OCI-LY3 (cell line): ENCODE data around the gene IL1RAP.

Experiments
- H2AFZ ChIP-seq: fragments of 200-600, 300-600 bp; shearing (Covaris generic); 2 replicates; pipeline ENCODE4 v1.6.0; 2014; ENCODE audit warnings: antibody characterized with exemption, low read depth, low read length
- H3K27ac ChIP-seq: fragments of 200-600, 300-600 bp; sonication (generic); 2 replicates; pipeline ENCODE4 v1.5.1; 2014; ENCODE audit warnings: mild to moderate bottlenecking, low read length, moderate library complexity, mixed read lengths
- H3K27me3 ChIP-seq: fragments of 200-600, 300-600 bp; sonication (generic); 2 replicates; pipeline ENCODE4 v1.6.1; 2014; ENCODE audit warnings: low read depth, low read length, mixed read lengths
- H3K36me3 ChIP-seq: fragments of 200-600, 300-600 bp; sonication (generic); replicated peaks from 2 replicates; pipeline ENCODE3; 2014; ENCODE audit warnings: low read depth, low read length, mixed read lengths
- H3K4me1 ChIP-seq: fragments of 300-600, 200-600 bp; sonication (generic); 2 replicates; pipeline ENCODE4 v1.6.1; 2014; ENCODE audit warnings: low read length, mixed read lengths
- H3K4me2 ChIP-seq: fragments of 200-600, 300-600 bp; sonication (generic); 2 replicates; pipeline ENCODE4 v1.6.1; 2014; ENCODE audit warnings: low read length, mixed read lengths
- H3K4me3 ChIP-seq: fragments of 300-600, 200-600 bp; sonication (generic); 2 replicates; pipeline ENCODE4 v1.5.1; 2014; ENCODE audit warnings: antibody characterized with exemption, mild to moderate bottlenecking, low read length, moderate library complexity
- H3K79me2 ChIP-seq: fragments of 300-600, 200-600 bp; shearing (Covaris generic); 2 replicates; pipeline ENCODE4 v1.6.1; 2014; ENCODE audit warnings: mild to moderate bottlenecking, low read length, mixed read lengths
- H3K9ac ChIP-seq: fragments of 300-600, 200-600 bp; shearing (Covaris generic); 2 replicates; pipeline ENCODE4 v1.6.0; 2014; ENCODE audit warnings: mild to moderate bottlenecking, low read length, moderate library complexity
- H3K9me3 ChIP-seq: fragments of 200-600, 300-600 bp; shearing (Covaris generic); 2 replicates; pipeline ENCODE4 v1.6.1; 2014; ENCODE audit warnings: low read length, mixed read lengths; ENCODE audit not compliant: insufficient read depth
- H4K20me1 ChIP-seq: fragments of 200-600, 300-600 bp; sonication (generic); 2 replicates; pipeline ENCODE4 v1.6.1; 2016; ENCODE audit warnings: low read length, mixed read lengths; ENCODE audit not compliant: insufficient read depth
- CTCF ChIP-seq: fragments of 200-600, 300-600 bp; sonication (generic); IDR thresholded peaks from 2 replicates; pipeline ENCODE4 v1.5.1; 2014; ENCODE audit warnings: antibody characterized with exemption, low read length, low read depth
- EZH2phosphoT487 ChIP-seq: fragments of 200-600 bp; shearing (Covaris generic); IDR thresholded peaks from 2 replicates; pipeline ENCODE4 v1.6.1; 2018; ENCODE audit warnings: antibody characterized with exemption, mixed run types, low read depth

The IL1RAP gene

DNA sequence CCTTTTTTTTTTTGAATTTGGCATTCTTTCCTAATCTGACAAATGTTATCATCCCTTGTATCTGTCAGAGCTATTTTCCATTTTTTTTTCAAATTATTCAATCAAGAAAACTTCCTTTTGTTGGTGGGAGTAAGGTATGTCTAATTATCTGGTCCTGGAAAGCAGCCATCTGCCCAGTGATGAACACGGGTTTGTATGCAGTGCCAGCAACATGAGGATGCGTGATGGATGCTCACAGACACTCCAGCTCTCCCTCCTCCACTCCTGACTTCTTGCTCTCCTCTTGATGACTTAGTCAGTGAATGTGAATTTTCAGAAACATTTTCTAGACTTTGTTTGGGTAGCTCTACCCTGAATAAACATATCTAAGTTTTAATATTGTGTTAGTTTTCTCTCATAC lies 79.2 kb downstream of the IL1RAP start:
- Histone ChIP-seq H3K4me3 (no peak overlapping the region), H2AFZ (no peak overlapping the region), H3K4me2 (no peak overlapping the region), H3K27me3 (no peaks in the 10 kb centered on the region), H3K9me3 (no peaks in the 10 kb centered on the region), H4K20me1 (no peaks in the 10 kb centered on the region), H3K36me3 (no peaks in the 10 kb centered on the region), H3K4me1 (no peaks in the 10 kb centered on the region), H3K27ac (no peak overlapping the region), H3K79me2 (no peaks in the 10 kb centered on the region), H3K9ac (no peak overlapping the region)
- TF ChIP-seq CTCF, result no peak
- TF ChIP-seq EZH2phosphoT487, result no peak

DNA sequence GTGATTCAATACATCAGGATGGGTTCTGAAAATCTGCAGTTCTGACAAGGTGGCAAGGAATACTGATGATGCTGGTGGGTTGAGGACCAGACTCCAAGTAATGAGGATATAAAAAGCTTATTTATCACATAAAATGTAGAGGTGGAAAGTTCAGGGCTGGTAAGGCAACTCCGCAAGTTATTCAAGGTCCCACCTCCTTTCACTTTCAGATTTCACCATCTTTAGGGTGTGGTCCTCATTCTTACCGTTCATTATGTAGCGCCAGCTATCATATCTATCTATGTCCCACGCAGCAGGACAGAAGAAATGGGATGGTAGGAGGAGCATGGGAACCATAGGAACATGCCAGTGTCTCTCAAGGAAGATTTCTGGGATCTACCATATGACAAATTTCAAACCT lies 80.3 kb downstream of the IL1RAP start:
- no peaks in the 10 kb centered on the region for H4K20me1 ChIP-seq
- H3K79me2 ChIP-seq, result no peaks in the 10 kb centered on the region
- TF ChIP-seq CTCF (no peak), EZH2phosphoT487 (no peak)
- no peaks in the 10 kb centered on the region for H3K36me3 ChIP-seq
- no peak overlapping the region for H3K27ac ChIP-seq
- H3K4me2 ChIP-seq, result no peak overlapping the region
- H3K4me3 ChIP-seq, result no peak overlapping the region
- H3K4me1 ChIP-seq, result no peaks in the 10 kb centered on the region
- H3K27me3 ChIP-seq, result no peaks in the 10 kb centered on the region
- H3K9me3 ChIP-seq, result no peaks in the 10 kb centered on the region
- H3K9ac ChIP-seq, result no peak overlapping the region
- no peak overlapping the region for H2AFZ ChIP-seq

DNA sequence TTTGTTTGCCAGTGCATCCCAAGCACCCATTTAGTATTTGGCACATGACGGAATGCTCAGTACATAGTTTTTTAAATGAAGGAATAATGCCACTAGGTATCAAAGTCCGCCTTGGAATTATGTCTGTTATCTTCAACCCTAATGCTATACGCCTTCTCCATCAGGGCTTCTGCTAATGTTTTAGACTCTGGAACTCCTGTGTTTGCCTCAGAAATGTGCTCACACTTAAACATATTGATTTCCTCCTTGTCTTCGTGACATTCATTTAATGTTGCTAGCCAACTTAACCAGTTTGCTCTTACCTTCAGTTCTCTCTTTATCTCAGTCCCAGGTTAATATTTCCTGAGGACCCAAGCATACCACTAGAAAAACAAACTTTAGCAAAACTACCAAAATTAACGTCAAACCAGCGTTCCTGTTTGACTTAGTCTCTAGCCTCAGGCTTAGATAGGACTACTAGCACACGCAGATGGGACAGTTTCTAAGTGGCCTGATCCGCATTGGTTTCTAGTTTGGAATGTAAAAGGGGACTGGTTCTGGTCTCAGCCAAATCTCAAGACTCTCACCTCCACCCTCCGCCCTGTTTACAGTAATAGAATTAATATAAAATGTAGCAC lies 81.4 kb downstream of the IL1RAP start:
- Histone ChIP-seq H3K9ac (no peak overlapping the region), H3K79me2 (no peaks in the 10 kb centered on the region), H3K27me3 (no peaks in the 10 kb centered on the region), H2AFZ (no peak overlapping the region), H3K4me3 (no peak overlapping the region), H3K27ac (no peak overlapping the region), H3K4me1 (no peaks in the 10 kb centered on the region), H3K36me3 (no peaks in the 10 kb centered on the region), H3K4me2 (no peak overlapping the region), H3K9me3 (no peaks in the 10 kb centered on the region), H4K20me1 (no peaks in the 10 kb centered on the region)
- TF ChIP-seq EZH2phosphoT487 (no peak), CTCF (no peak)

- TF ChIP-seq CTCF, result no peak
- no peak for TF ChIP-seq EZH2phosphoT487
- H3K4me1 ChIP-seq, result no peaks in the 10 kb centered on the region
- H3K27me3 ChIP-seq, result no peaks in the 10 kb centered on the region
- no peak overlapping the region for H2AFZ ChIP-seq
- no peak overlapping the region for H3K27ac ChIP-seq
- H3K4me3 ChIP-seq, result no peak overlapping the region
- no peaks in the 10 kb centered on the region for H3K9me3 ChIP-seq
- no peaks in the 10 kb centered on the region for H3K36me3 ChIP-seq
- H3K79me2 ChIP-seq, result no peaks in the 10 kb centered on the region
- no peaks in the 10 kb centered on the region for H4K20me1 ChIP-seq
- no peak overlapping the region for H3K9ac ChIP-seq
- no peak overlapping the region for H3K4me2 ChIP-seq
These were observed 81.9 kb downstream of the IL1RAP start for GRCh38 chr3:190595807-190596206.
